ENCODE data around the gene FHIP1B. TPM values are rescaled to one million over a fixed set of nuclear protein-coding genes. Genes with fewer than 3 reads are reported as not detected.
"Not testable (repeated sequence)": the region's sequence is repeated elsewhere in the genome, so short reads cannot be mapped to it uniquely, and the experiment has no call there.

FHIP1B gene
- polyA plus RNA-seq, 1 donor from 2014 or later, result 36.0 TPM

- H3K9me2 ChIP-seq (ENCODE audit: insufficient read depth, low read length); H2AFZ ChIP-seq (ENCODE audit: low read depth, low read length): not testable (repeated sequence)
These were observed 46.4 kb upstream of the FHIP1B start for GRCh38 chr11:6280809-6281208.

GRCh38 chr11:6273188-6273587 lies 38.8 kb upstream of the FHIP1B start:
- no peaks in the 10 kb centered on the region for H3K9me2 ChIP-seq (ENCODE audit: insufficient read depth, low read length)
- H3K4me2 ChIP-seq (ENCODE audit: low read length), result no peak overlapping the region
- no peak overlapping the region for H2AFZ ChIP-seq (ENCODE audit: low read depth, low read length)
- H3F3A ChIP-seq (ENCODE audit: insufficient read depth, low read length, poor library complexity, severe bottlenecking), result no peaks in the 10 kb centered on the region
- H3K27me3 ChIP-seq (ENCODE audit: insufficient read depth, low read depth, low read length), result no peaks in the 10 kb centered on the region
- H3K9me3 ChIP-seq (ENCODE audit: low read length), result no peaks in the 10 kb centered on the region
- TF ChIP-seq REST (IDR thresholded peaks at IDR 0.05; ENCODE audit: borderline replicate concordance) (no peak), RAD21 (conservative IDR thresholded peaks at IDR 0.05) (no peak), TAF1 (IDR thresholded peaks at IDR 0.05; ENCODE audit: low read depth) (no peak), EP300 (conservative IDR thresholded peaks at IDR 0.05; ENCODE audit: poor library complexity, severe bottlenecking) (no peak), CTCF (IDR thresholded peaks at IDR 0.05; ENCODE audit: poor library complexity, severe bottlenecking) (no peak), MXI1 (conservative IDR thresholded peaks at IDR 0.05; ENCODE audit: poor library complexity, severe bottlenecking) (no peak), POLR2AphosphoS5 (IDR thresholded peaks at IDR 0.05) (no peak), EZH2 (IDR thresholded peaks at IDR 0.05; ENCODE audit: borderline replicate concordance, insufficient read depth, low read length, poor library complexity, severe bottlenecking) (no peak), SMC3 (conservative IDR thresholded peaks at IDR 0.05; ENCODE audit: poor library complexity) (no peak)
- no peaks in the 10 kb centered on the region for H3K36me3 ChIP-seq (ENCODE audit: insufficient read depth, low read length)
- no peaks in the 10 kb centered on the region for H4K20me1 ChIP-seq (ENCODE audit: insufficient read depth)
- no peak overlapping the region for H3K27ac ChIP-seq (ENCODE audit: low read length)
- no peak overlapping the region for H3K9ac ChIP-seq (ENCODE audit: low read length)
- no peaks in the 10 kb centered on the region for H3K79me2 ChIP-seq (replicated peaks; ENCODE audit: insufficient read depth, low read length)
- no peak overlapping the region for H3K4me3 ChIP-seq (ENCODE audit: low read length)

More at GRCh38 chr11:6280809-6281208, 46.4 kb upstream of the FHIP1B start:
- not testable (repeated sequence) for H3K36me3 ChIP-seq (ENCODE audit: insufficient read depth, low read length); H4K20me1 ChIP-seq (ENCODE audit: insufficient read depth); H3K4me3 ChIP-seq (ENCODE audit: low read length); H3K9ac ChIP-seq (ENCODE audit: low read length); H3K9me3 ChIP-seq (ENCODE audit: low read length); H3K79me2 ChIP-seq (replicated peaks; ENCODE audit: insufficient read depth, low read length); H3K4me2 ChIP-seq (ENCODE audit: low read length); H3K27me3 ChIP-seq (ENCODE audit: insufficient read depth, low read depth, low read length); H3K27ac ChIP-seq (ENCODE audit: low read length); H3F3A ChIP-seq (ENCODE audit: insufficient read depth, low read length, poor library complexity, severe bottlenecking)

- Histone ChIP-seq H3K9me2 (ENCODE audit: insufficient read depth, low read length) (no peaks in the 10 kb centered on the region), H3K4me2 (ENCODE audit: low read length) (no peak overlapping the region), H2AFZ (ENCODE audit: low read depth, low read length) (no peak overlapping the region), H3K27me3 (ENCODE audit: insufficient read depth, low read depth, low read length) (no peaks in the 10 kb centered on the region), H3K9ac (ENCODE audit: low read length) (no peak overlapping the region), H3K4me3 (ENCODE audit: low read length) (no peak overlapping the region), H3K36me3 (ENCODE audit: insufficient read depth, low read length) (no peaks in the 10 kb centered on the region), H3K9me3 (ENCODE audit: low read length) (no peaks in the 10 kb centered on the region), H3K27ac (ENCODE audit: low read length) (no peak overlapping the region), H3K79me2 (replicated peaks; ENCODE audit: insufficient read depth, low read length) (no peaks in the 10 kb centered on the region), H3F3A (ENCODE audit: insufficient read depth, low read length, poor library complexity, severe bottlenecking) (no peaks in the 10 kb centered on the region), H4K20me1 (ENCODE audit: insufficient read depth) (no peaks in the 10 kb centered on the region)
- TF ChIP-seq EZH2 (IDR thresholded peaks at IDR 0.05; ENCODE audit: borderline replicate concordance, insufficient read depth, low read length, poor library complexity, severe bottlenecking), result no peak
- no peak for TF ChIP-seq REST (IDR thresholded peaks at IDR 0.05; ENCODE audit: borderline replicate concordance)
- no peak for TF ChIP-seq MXI1 (conservative IDR thresholded peaks at IDR 0.05; ENCODE audit: poor library complexity, severe bottlenecking)
- TF ChIP-seq EP300 (conservative IDR thresholded peaks at IDR 0.05; ENCODE audit: poor library complexity, severe bottlenecking), result no peak
- TF ChIP-seq TAF1 (IDR thresholded peaks at IDR 0.05; ENCODE audit: low read depth), result no peak
- TF ChIP-seq SMC3 (conservative IDR thresholded peaks at IDR 0.05; ENCODE audit: poor library complexity), result no peak
- no peak for TF ChIP-seq POLR2AphosphoS5 (IDR thresholded peaks at IDR 0.05)
- TF ChIP-seq RAD21 (conservative IDR thresholded peaks at IDR 0.05), result no peak
- TF ChIP-seq CTCF (IDR thresholded peaks at IDR 0.05; ENCODE audit: poor library complexity, severe bottlenecking), result no peak
These were observed 37.2 kb upstream of the FHIP1B start for GRCh38 chr11:6271598-6271997.

Data from neural cell (in vitro differentiated cells).